HG02623 (cell line): ENCODE measurements around the gene S100A4.

Source experiments
- ATAC-seq: cut with Tn5 transposase; IDR thresholded peaks from one replicate; pipeline ENCODE4 v1.9.1; 2021; ENCODE audit warnings: moderate library complexity; ENCODE audit not compliant: unreplicated experiment

Gene S100A4

DNA sequence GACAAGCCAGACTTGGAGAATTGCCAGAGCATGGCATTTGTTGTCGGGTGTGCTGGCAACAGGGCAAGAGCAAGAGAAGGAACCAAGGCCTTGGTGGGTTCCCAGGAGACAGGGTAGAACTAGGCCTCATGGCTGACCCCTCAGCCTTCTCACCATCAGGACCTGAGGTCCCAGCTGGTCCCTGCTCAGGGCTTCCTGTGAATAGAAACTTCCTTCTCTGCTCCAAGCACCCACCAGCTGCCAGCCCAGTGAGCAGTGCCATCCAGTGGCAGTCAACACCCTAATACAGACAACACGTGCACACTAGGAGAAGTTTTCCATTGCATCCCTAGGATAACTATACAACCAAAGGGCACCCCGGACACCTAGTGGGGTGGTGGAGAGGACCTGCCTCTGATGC, 32.6 kb downstream of the S100A4 start:
- no peak for ATAC-seq

DNA sequence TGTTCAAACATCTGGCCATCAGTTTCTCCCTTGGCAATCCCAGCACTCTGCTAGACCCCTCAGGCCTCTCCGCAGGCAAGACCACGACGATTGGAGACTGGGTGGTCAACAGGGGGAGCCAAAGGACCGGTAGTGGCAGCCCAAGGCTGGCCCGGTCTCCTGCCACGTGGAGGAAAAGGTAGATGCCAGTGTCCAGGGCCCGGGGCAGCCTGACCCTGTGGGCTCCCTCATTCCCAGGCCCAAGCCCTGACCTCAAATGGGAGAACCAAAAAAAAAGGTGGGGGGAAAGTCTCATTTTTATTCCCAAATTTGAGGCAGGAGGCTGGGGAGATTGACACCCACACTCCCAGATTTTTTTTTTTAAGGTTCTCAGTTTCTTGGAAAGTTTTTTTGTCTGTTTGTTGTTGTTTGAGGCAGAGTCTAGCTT, 34.6 kb downstream of the S100A4 start:
- ATAC-seq, result no peak

DNA sequence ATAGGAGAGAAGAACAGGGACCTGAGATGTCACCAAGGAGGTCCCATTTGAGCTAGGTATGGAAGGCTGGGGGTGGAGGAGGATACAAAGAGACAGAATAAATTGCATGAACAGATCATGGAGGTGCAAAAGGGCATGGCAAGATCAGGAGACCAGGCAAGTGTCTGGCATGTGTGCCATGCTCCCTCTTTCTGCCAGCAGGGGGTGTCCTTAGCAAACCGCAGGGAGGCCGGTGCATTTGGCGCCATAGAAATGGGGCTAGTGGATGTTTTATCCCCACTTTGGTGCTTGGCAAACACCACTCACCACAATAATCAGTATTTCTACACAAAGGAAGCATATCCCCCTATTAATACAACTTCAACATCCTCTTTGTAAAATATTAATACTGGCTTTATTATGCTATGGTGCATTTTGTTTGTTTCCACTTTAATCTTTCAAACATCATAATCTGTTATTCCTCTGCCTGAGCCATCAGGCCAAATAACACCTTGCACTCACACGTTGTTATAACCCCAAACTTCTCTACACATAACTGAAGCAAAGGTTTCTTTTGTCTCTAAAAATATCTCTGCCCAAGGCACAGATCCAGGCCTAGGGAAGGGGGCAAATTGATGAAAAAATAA, 35.8 kb downstream of the S100A4 start:
- ATAC-seq, result no peak

DNA sequence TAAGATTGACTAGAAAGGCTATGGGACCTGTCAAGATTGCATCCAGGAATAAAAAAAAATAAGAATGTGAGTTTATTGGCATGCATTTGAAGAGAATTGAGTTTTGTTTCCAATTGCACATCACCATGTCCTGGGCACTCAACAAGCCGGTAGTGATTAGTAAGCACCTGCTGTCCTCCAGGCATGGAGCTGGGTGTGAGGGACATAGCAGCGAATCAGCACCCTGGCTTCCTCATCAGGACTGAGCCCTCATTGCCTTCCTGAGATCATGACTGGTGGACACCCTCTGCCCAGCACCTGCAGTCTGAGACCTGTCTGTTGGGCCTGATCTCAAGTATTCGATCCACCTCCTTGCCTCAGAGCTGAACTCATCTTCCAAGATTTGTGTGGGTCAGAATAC, 36.6 kb downstream of the S100A4 start:
- ATAC-seq, result no peak

- ATAC-seq, result no peak
These were observed 37.6 kb downstream of the S100A4 start for GRCh38 chr1:153507926-153508583.

DNA sequence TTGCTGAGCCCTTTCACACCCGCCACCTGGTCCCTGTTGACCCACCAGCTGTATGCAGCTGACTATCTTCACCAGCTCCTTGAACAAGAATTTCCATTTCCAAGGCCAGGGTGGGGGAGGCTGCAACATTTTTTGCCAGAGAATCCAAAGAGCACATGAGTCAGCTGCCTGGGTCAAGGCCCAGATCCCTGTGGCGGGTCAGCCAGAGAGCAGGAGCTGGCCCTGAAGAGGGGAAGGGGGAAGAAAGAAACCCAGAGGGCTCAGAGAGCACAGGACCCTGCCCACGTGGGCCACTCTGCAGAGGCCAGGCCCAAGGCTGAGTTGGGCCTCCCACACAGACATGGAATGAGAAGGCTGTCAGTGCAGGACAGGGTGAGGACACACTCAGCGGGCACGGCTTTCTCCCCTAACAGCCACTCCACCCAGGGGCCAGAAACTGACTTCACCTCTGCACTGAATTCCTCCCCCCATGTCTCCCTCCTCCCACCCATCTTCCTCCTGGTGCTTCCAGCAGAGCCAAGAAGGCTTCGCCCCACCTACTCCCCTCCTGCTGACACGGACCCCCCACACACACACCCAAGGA, 38.7 kb downstream of the S100A4 start:
- ATAC-seq, result no peak

- ATAC-seq, result no peak
These were observed 39.2 kb downstream of the S100A4 start for GRCh38 chr1:153506386-153506785.

- ATAC-seq, result no peak
These were observed 40.0 kb downstream of the S100A4 start for GRCh38 chr1:153505576-153505975.

GRCh38 chr1:153503766-153504165, 41.8 kb downstream of the S100A4 start:
- no peak for ATAC-seq

GRCh38 chr1:153498746-153499145, 46.9 kb downstream of the S100A4 start:
- no peak for ATAC-seq

- no peak for ATAC-seq
These were observed 50.1 kb downstream of the S100A4 start for GRCh38 chr1:153495536-153495935.

GRCh38 chr1:153494976-153495535, 50.5 kb downstream of the S100A4 start:
- no peak for ATAC-seq
